BJ (cell line): Measurements from ENCODE around the gene AWAT2. TPM values are rescaled to one million over a fixed set of nuclear protein-coding genes. Genes with fewer than 3 reads are reported as not detected.
A peak's percentile ranks its signal among the peaks of the same experiment; 100 is the strongest.

ENCODE experiments used
- CTCF ChIA-PET: fragments of 350-600 bp; formaldehyde crosslinking; extraction: SDS; loops from one replicate; lab custom pipeline; 2021; ENCODE audit warnings: antibody characterized with exemption, inconsistent platforms; lab: Yijun Ruan, JAX
- POLR2A ChIA-PET: fragments of 300-600 bp; sonication (Branson Sonifier 250); formaldehyde crosslinking; extraction: SDS; loops from one replicate; lab custom pipeline; 2021; ENCODE audit warnings: antibody characterized with exemption; lab: Charles Lee
- DNase-seq: peaks from one replicate; pipeline ENCODE4 v3.0.0-alpha.2; 2011; ENCODE audit warnings: low read depth
- H3K27me3 ChIP-seq: 2 replicates; pipeline ENCODE4 v1.6.0; 2011; ENCODE audit warnings: low read length; ENCODE audit not compliant: control insufficient read depth, insufficient read depth
- H3K36me3 ChIP-seq: 2 replicates; pipeline ENCODE4 v1.5.1; 2011; ENCODE audit warnings: low read length; ENCODE audit not compliant: control insufficient read depth, insufficient read depth
- H3K4me3 ChIP-seq: 2 replicates; pipeline ENCODE4 v1.5.1; 2011; ENCODE audit warnings: low read depth, mild to moderate bottlenecking, control low read depth, low read length
- polyA minus RNA-seq: library from RNA; depleted of rRNA, polyadenylated mRNA; stranded (reverse); fragments of >200 nt; gene quantifications from 2 replicates; pipeline ENCODE4 v1.2.3, GENCODE V29; 2011; rRNA and poly(A)+ RNA removed
- polyA plus RNA-seq: library from polyadenylated mRNA; depleted of rRNA; stranded (reverse); fragments of >200 nt; gene quantifications from 2 replicates; pipeline ENCODE4 v1.2.3, GENCODE V29; 2011; rRNA removed
- TF ChIP-seq, protein P1 (sequence below): IDR thresholded peaks from 2 replicates; pipeline ENCODE4 v1.5.1; 2011; ENCODE audit warnings: low read depth, mild to moderate bottlenecking, control low read depth, inconsistent platforms, low read length, moderate library complexity; ENCODE audit not compliant: insufficient read depth

Gene AWAT2, protein sequence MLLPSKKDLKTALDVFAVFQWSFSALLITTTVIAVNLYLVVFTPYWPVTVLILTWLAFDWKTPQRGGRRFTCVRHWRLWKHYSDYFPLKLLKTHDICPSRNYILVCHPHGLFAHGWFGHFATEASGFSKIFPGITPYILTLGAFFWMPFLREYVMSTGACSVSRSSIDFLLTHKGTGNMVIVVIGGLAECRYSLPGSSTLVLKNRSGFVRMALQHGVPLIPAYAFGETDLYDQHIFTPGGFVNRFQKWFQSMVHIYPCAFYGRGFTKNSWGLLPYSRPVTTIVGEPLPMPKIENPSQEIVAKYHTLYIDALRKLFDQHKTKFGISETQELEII
- polyA plus RNA-seq (not detected in 2 replicates), polyA minus RNA-seq (not detected in 2 replicates)

DNA sequence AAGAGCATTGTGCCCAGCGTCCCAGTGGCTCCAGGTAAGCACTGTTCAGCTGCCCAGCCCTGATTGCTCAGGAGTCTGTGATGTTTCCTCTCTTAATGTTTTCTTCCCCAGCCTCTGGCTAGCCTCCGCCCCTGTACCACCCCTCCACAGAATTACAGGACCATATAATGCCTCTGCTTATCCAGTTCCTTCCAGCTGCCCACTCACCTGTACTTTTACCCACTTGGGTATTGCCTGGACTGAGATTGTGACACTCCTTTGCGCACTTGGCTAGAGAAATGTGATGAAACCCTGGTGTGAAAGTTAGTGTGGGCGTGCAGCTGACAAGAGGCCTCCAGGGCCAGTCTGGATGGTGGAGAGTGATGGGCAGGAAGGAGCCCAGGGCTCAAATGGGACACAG is at the start of gene AWAT2:
Gene AWAT2 (minus strand): TSS at position 14 of the 400 bp plus-strand sequence. CDS start 6 bp downstream, at position 8.
- H3K4me3 ChIP-seq, result no peak within 1 kb of the TSS
- POLR2A ChIA-PET, result no interaction called here
- TF ChIP-seq, protein P1, sequence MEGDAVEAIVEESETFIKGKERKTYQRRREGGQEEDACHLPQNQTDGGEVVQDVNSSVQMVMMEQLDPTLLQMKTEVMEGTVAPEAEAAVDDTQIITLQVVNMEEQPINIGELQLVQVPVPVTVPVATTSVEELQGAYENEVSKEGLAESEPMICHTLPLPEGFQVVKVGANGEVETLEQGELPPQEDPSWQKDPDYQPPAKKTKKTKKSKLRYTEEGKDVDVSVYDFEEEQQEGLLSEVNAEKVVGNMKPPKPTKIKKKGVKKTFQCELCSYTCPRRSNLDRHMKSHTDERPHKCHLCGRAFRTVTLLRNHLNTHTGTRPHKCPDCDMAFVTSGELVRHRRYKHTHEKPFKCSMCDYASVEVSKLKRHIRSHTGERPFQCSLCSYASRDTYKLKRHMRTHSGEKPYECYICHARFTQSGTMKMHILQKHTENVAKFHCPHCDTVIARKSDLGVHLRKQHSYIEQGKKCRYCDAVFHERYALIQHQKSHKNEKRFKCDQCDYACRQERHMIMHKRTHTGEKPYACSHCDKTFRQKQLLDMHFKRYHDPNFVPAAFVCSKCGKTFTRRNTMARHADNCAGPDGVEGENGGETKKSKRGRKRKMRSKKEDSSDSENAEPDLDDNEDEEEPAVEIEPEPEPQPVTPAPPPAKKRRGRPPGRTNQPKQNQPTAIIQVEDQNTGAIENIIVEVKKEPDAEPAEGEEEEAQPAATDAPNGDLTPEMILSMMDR, result no peak
- DNase-seq, result no peak
- H3K36me3 ChIP-seq, result no peaks in the 10 kb centered on the region
- CTCF ChIA-PET, result no interaction called here
- no peaks in the 10 kb centered on the region for H3K27me3 ChIP-seq

DNA sequence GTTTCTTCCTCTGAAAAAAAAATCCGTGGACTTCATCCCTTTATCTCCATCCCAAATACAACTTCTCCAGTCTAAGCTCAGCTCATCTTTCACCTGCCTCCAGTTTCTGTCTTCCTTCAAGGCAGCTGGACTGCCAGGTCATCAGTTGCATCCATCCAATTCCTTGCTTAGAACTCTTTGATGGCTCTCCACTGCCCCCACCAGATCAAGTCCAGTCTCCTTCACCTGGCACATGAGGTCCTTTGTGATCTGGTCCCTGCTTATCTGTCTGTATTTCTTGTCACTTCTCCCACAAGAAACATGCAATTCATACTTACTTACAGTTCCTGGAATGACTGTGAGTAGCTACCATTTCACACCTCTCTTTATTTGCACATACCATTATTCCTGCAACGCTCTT is 46.3 kb upstream of the AWAT2 start:
- Histone ChIP-seq H3K36me3 (no peaks in the 10 kb centered on the region), H3K27me3 (no peaks in the 10 kb centered on the region), H3K4me3 (no peak overlapping the region)
- POLR2A ChIA-PET, result no interaction called here
- CTCF ChIA-PET, result interaction anchor here (1.3 to 3.9 kb wide), 11 partner anchors 9 to 66 kb away, joined by 3 to 29 read pairs (median 10); partner anchors contain the start of gene IGBP1
- DNase-seq, result no peak
- TF ChIP-seq, protein P1, result peak; percentile 13; the same call in 1 of the 2 replicates

DNA sequence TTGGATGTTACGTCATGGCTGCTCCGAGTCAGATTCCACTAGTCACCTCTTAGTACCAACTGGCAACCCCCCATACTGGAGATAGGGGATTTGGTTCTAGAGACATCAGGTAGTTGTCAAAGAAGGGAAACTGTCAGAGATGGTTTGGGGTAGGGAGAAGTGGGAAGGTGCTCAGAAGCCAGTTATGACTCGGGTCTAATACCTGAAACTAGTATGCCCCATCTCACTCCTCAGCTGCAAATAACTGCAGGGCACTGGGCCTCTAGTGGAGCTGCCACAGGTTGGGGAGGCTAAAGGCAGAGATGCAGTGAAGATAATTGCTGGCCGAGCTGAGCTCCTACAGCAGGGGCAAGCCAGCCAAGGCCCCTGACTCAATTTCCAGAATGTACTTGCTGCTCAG is 42.5 kb upstream of the AWAT2 start:
- ChIA-PET CTCF (interaction anchor here (1.2 kb wide), 1 partner anchor 59 kb away, joined by 3 read pairs; no protein-coding TSS in a partner anchor), POLR2A (no interaction called here)
- Histone ChIP-seq H3K4me3 (no peak overlapping the region), H3K27me3 (no peaks in the 10 kb centered on the region), H3K36me3 (no peaks in the 10 kb centered on the region)
- no peak for DNase-seq
- TF ChIP-seq, protein P1, result no peak

DNA sequence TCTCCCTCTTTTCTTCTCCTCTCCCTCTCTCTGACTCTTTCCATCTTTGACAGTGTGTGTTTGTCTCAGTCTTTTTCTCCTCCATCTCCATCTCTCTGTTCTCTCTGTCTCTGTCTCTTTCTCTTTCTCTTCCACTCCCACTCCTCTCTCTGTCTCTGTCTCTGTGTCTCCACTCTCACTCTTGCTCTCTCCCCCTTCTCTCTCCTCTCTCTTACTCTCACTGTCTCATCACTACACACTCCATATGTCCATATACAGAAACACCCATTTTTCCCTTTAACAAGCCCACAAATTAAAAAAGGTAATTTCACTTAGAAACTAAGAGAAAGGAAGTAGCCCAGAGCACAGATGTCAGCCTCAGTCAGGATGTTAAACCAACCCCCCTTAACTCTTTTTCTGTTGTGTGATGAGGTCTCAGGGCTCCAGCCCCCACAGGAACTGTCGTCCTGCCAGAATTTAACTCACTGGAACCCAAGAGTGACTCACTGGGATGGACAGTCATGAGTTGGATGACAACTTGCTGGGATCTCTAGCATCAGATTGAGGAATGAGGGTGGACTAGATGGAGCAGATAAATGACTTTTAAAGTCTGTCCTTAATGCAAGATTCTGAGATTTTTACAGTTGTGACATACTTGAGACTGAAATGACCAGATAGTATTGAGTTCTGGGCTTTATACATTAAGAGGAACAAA is 40.0 kb upstream of the AWAT2 start:
- Histone ChIP-seq H3K4me3 (no peak overlapping the region), H3K36me3 (no peaks in the 10 kb centered on the region), H3K27me3 (no peaks in the 10 kb centered on the region)
- TF ChIP-seq, protein P1, result no peak
- ChIA-PET POLR2A (no interaction called here), CTCF (no interaction called here)
- DNase-seq, result peak; percentile 3

DNA sequence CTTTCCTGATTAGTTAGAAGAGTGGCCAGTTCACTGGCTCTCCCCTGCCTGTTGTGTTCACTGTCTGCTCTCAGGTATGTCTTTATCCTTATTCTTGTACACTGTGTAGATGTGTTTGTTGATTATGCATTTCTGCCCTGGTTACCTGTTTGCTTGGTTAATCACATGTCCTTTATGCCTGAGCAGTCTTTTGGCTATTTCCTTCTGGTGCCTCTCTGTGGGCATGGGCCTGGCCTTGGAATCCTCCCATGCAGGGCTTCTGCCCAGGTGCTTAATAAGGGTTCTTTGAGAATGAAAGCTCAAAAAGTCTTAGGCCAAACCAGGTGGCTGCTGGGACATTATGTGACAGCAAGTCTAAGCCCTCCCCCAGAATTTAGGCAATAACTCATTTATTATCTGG is 39.0 kb upstream of the AWAT2 start:
- POLR2A ChIA-PET, result no interaction called here
- CTCF ChIA-PET, result interaction anchor here (1.4 kb wide), 1 partner anchor 58 kb away, joined by 6 read pairs; no protein-coding TSS in a partner anchor
- no peaks in the 10 kb centered on the region for H3K27me3 ChIP-seq
- H3K36me3 ChIP-seq, result no peaks in the 10 kb centered on the region
- TF ChIP-seq, protein P1, result no peak
- DNase-seq, result no peak
- H3K4me3 ChIP-seq, result no peak overlapping the region
